Ishikawa (cell line): Measurements from ENCODE around the gene AQR.

Source experiments
- CREB1 ChIP-seq: IDR thresholded peaks from 2 replicates; pipeline ENCODE4 v1.6.1; 2012; ENCODE audit warnings: low read depth
- EP300 ChIP-seq: IDR thresholded peaks from 2 replicates; pipeline ENCODE4 v1.6.1; 2012; ENCODE audit warnings: borderline replicate concordance
- FOXM1 ChIP-seq: IDR thresholded peaks from 2 replicates; pipeline ENCODE4 v1.6.1; 2012; ENCODE audit warnings: low read depth, borderline replicate concordance
- NFIC ChIP-seq: IDR thresholded peaks from 2 replicates; pipeline ENCODE4 v1.6.1; 2012
- RAD21 ChIP-seq: IDR thresholded peaks from 2 replicates; pipeline ENCODE4 v1.6.1; 2012; ENCODE audit warnings: low read depth
- REST ChIP-seq: IDR thresholded peaks from 2 replicates; pipeline ENCODE4 v1.6.1; 2012; ENCODE audit warnings: low read depth, mild to moderate bottlenecking
- TAF1 ChIP-seq: IDR thresholded peaks from 2 replicates; pipeline ENCODE4 v1.6.1; 2012; ENCODE audit warnings: low read depth, mild to moderate bottlenecking
- TCF12 ChIP-seq: IDR thresholded peaks from 2 replicates; pipeline ENCODE4 v1.6.1; 2012; ENCODE audit warnings: low read depth
- USF1 ChIP-seq: IDR thresholded peaks from 2 replicates; pipeline ENCODE4 v1.6.1; 2012
- YY1 ChIP-seq: IDR thresholded peaks from 2 replicates; pipeline ENCODE4 v1.6.1; 2012; ENCODE audit warnings: low read depth
- ZBTB7A ChIP-seq: IDR thresholded peaks from 2 replicates; pipeline ENCODE4 v1.6.1; 2012; ENCODE audit warnings: low read depth

- TF ChIP-seq TAF1 (no peak), TCF12 (no peak), RAD21 (no peak), EP300 (no peak), FOXM1 (no peak), ZBTB7A (no peak), YY1 (no peak), REST (no peak), USF1 (no peak), CREB1 (no peak), NFIC (no peak)
Observed at GRCh38 chr15:34900748-34901147, 68.8 kb downstream of the AQR start.
